ENCODE data around the gene CREBBP. TPM values are rescaled to one million over a fixed set of nuclear protein-coding genes. Genes with fewer than 3 reads are reported as not detected.

Gene CREBBP
- total and polyA plus RNA-seq, 2 donors (not counting 3 experiments of a cell fraction or from before 2014, with no cell fraction given), result 13.8 to 72.7 TPM

GRCh38 chr16:3861808-3862451 lies 18.6 kb downstream of the CREBBP start:
- Histone ChIP-seq H3K4me2 (ENCODE audit: insufficient read depth, low read length) (peak overlapping the region; percentile 7), H3K4me1 (ENCODE audit: control insufficient read depth, extremely low read depth, insufficient read depth, low read length) (peaks cover 17% of the 10 kb centered on the region), H3K9ac (replicated peaks; ENCODE audit: extremely low read depth, insufficient read depth, low read length) (no peak overlapping the region), H3K9me1 (replicated peaks; ENCODE audit: control insufficient read depth, extremely low read depth, insufficient read depth, low read length) (no peaks in the 10 kb centered on the region), H3K4me3 (replicated peaks in 1 of 3; ENCODE audit: insufficient read depth in 1 of 3, low read depth in 1 of 3, low read length in 3 of 3) (no peak overlapping the region), H3K79me2 (ENCODE audit: control insufficient read depth, insufficient read depth, low read length) (peaks cover 96% of the 10 kb centered on the region), H3K9me3 (replicated peaks; ENCODE audit: control insufficient read depth, insufficient read depth, low read length) (no peaks in the 10 kb centered on the region), H3K36me3 (ENCODE audit: control insufficient read depth in 2 of 2, extremely low read depth in 1 of 2, insufficient read depth in 2 of 2, low read length in 2 of 2) (no peaks in the 10 kb centered on the region), H2AFZ (ENCODE audit: low read depth, low read length) (no peak overlapping the region), H3K27ac (ENCODE audit: insufficient read depth, low read depth, low read length) (no peak overlapping the region), H4K20me1 (replicated peaks; ENCODE audit: control insufficient read depth, extremely low read depth, insufficient read depth, low read length) (peaks cover 22% of the 10 kb centered on the region), H3K27me3 (ENCODE audit: control insufficient read depth in 2 of 2, insufficient read depth in 2 of 2, low read length in 2 of 2) (no peaks in the 10 kb centered on the region)
- dilution Hi-C loops (cut with MboI; ENCODE audit: extremely low pct_ligation_motif_present, low sequenced_read_pairs), result no loop called here
- BruUV-seq (replicated peaks), result no TSS peak
- CTCF ChIA-PET, result interaction anchor here (0.7 to 1.5 kb wide), 5 partner anchors 9 to 185 kb away, joined by 3 to 6 read pairs (median 3); no protein-coding TSS in a partner anchor
- intact Hi-C loops (cut with micrococcal nuclease), result no loop called here
- FAIRE-seq (peak; percentile 83), DNase-seq (ENCODE audit: low read depth, low spot score) (peak; percentile 64)
- POLR2A ChIA-PET, result interaction anchor here (0.7 kb wide), 1 partner anchor 19 kb away, joined by 3 read pairs; the partner anchor contains the start of gene CREBBP
- TF ChIP-seq GATA2 (IDR thresholded peaks at IDR 0.05; ENCODE audit: insufficient read depth, insufficient read length, low read depth, low read length) (peak; percentile 86), JUN (IDR thresholded peaks at IDR 0.05; ENCODE audit: borderline replicate concordance, insufficient read depth, insufficient read length, low read depth) (no peak), POLR2AphosphoS5 (IDR thresholded peaks at IDR 0.05; ENCODE audit: insufficient read depth, low read depth, low read length) (no peak), EZH2 (IDR thresholded peaks at IDR 0.05; ENCODE audit: borderline replicate concordance, low read depth, low read length, severe bottlenecking) (no peak), FOS (IDR thresholded peaks at IDR 0.05; ENCODE audit: borderline replicate concordance, insufficient read depth, low read length) (peak; percentile 69), CTCF (IDR thresholded peaks at IDR 0.05; ENCODE audit: extremely low read depth in 1 of 2, insufficient read depth in 1 of 2, low read depth in 1 of 2, low read length in 2 of 2) (no peak), POLR2A (IDR thresholded peaks at IDR 0.05; ENCODE audit: low read depth, low read length) (no peak), MAX (IDR thresholded peaks at IDR 0.05; ENCODE audit: insufficient read depth, insufficient read length) (no peak), MYC (IDR thresholded peaks at IDR 0.05; ENCODE audit: low read depth, low read length) (no peak)

Data from endothelial cell of umbilical vein (primary cell).